Kidney capillary endothelial cell (primary cell): Measurements from ENCODE around the gene ADAT2.

ENCODE experiments used
- DNase-seq: peaks from one replicate; pipeline ENCODE4 v3.0.0-alpha.2; 2018; ENCODE audit warnings: low spot score

Gene ADAT2

DNA sequence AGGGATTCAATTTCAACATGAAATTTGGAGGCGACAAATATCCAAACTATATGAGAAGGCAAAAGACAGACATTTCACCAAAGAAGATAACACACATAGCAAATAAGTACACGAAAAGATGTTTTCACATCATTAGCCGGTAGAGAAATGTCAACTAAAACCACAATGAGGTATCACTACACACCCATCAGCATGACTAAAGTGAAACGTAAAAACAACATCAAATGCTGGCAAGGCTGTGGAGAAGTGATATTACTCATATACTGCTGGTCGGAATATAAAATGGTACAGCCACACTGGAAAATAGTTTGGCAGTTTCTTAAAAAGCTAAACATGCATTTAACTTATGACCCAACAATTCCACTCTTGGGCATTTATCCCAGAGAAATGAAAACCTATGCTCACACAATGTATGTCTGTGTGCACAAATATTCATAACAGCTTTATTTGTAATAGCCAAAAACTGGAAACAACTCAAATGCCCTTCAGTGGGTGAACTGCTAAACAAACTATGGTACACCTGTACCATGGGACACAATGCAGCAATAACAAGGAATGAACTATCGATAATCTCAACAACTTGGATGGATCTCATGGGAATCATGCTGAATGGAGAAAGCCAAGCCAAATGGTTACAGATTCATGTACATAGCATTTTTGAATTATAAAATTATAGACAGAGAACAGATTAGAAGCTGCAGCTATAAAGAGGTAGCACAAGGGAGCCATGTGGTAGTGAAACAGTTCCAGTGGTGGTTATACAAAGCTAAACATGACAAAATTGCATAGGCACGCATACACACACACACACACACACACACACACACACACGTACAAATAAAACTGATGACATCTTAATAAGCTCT lies 8.6 kb downstream of the ADAT2 start:
- no peak for DNase-seq

DNA sequence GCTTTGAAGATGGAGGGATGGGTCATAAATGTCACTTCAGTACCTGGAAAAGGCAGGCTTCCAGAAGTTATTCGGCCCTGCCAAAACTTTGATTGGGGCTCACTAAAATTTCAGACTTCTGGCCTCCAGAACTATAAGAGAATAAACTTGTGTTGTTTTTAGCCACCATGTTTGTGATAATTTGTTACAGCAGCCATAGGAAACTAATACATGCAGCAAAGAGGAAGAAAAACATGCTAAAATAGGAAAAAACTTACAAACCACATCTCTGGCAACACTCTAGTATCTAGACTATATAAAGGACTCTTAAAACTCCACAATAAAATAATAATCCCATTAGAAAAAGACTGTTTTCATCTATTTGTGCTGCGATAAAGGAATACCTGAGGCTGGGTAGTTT lies 9.5 kb downstream of the ADAT2 start:
- DNase-seq, result no peak

DNA sequence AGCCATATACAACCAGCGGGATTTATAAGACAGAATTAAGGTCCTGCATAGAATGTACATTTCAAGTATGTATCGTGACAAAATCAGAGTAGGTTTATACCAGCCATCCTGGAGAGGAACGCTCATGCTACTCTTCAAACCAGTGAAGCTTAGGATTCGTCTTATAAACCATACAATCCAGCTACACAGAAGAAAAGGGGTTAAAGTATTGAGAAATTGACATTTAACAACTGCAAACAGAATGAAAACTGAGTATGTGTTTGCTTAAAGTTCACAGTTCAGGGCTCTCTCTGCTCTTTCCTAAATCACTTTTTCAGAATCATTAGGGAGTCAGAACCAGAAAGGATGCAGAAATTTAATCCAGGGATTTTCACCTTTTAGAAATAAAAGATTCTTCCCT lies 17.9 kb downstream of the ADAT2 start:
- no peak for DNase-seq

DNA sequence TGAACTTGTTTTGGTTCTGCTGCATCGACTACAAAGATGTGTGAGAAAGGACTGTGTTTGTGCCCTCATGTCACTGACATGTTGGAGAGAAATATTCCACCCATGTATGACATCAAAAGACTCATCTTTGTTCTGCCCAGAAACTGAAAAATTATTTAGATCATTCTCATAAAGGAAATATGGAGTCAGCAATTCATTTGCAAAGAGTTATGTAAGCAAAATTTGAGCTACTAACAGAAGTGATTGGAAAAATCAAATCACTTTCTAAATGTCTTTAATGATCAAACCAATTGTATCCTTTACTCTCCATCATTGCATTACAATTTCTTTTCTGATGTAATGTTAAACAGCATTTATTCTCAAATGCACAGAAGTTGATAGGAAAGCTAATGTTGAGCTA lies 19.3 kb downstream of the ADAT2 start:
- no peak for DNase-seq

DNA sequence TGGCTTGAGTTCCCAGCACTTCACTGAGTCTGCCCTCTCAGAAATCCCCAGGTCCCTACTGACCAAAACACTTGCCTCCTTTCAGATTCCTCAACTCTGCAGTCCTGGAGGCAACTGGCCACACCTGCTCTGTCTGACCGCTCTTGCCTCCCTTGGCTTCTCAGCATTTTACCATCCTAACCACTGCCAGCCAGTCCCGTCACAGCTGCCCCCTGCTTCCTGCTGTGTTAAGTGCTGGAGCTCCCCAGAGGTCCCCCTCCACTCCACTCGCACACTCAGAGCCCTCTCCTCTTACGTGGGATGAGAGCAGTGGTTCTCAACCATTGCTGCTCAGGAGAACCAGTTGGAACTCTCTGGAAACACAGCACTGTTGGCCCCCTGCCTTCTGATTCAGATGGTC lies 20.5 kb downstream of the ADAT2 start:
- DNase-seq, result no peak

DNA sequence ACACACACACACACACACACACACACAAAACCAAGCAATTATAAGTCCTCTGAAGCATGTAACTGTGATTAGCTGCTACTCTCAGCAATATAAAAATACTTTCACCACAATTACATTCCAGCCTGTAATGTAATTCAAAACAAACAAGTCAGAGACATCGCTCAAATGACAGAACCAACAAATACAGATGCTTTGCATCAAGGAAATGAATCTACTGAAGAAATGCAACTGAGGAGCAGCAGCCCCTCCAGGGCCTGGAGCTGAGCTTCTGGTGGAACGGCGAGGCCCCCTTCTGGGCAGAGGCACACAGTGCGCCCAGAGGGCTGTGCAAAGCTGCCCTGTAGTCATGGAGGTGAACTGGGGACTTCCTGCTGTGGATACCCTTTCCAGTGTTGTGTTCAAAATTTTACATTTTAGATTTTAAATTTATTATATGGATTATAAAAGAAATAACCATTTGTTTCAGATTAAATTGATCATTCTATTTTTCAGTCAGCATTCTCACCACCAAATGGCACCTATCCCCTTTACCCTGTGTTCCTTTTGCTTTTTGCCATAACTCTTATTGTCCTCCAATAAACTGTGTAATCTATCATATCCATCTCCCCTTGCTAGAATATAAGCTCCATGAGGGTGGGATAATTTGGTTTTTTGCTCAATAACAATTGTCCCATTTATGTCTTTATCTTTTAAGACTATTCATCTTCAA lies 23.2 kb downstream of the ADAT2 start:
- DNase-seq, result peak; percentile 76

DNA sequence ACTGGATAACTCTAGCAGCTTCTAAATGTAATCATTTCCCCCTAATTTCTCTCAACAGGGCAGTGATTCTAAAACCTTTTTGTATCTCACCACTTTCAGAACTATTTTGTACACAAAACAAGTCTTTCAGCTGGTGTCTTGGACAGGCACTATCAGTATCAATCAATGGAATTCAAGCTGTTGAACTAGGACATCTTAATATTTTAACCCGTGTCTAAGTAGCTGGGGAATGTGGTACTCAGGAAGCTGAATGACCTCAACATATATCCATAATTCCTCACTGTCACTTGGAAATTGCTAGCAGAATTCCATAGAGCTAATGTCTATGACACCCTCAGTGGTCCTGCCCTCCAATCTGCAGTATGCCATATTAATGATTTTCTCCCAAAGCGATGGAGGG lies 24.5 kb downstream of the ADAT2 start:
- DNase-seq, result no peak

DNA sequence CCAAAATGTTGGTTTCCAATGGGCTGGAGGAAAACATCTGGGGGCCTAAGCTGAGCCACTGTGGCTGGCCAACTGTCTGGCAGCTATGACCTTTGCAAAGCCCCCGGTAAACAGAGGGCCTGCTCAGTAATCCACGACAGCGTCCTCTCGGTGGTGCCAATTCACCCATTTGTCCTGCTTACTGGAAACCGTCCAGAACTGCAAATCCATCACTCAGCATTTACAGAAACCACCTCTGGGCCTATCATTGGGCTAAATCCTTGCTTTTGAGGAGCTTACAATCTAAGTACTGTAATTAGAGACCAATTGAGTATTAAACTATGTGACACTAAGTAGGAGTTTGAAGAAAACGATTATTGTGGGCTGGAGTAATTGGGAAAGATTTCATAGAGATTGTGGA lies 31.0 kb downstream of the ADAT2 start:
- no peak for DNase-seq

DNA sequence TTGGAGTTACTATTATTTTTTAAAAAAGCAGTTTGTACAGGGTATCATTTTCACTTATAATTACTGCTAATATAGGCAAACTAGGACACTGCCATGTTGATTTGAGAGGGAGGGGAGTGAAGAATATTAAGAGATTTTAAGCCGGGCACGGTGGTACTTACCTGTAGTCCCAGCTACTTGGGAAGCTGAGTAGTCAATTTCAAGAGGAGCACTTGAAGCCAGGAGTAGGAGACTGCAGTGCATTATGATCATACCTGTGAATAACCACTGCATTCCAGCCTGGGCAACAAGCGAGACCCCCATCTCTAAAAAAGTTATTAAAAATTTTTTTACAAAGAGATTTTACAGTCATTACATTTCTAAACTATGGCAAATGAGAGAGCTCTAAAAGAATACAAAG lies 35.7 kb downstream of the ADAT2 start:
- DNase-seq, result no peak

DNA sequence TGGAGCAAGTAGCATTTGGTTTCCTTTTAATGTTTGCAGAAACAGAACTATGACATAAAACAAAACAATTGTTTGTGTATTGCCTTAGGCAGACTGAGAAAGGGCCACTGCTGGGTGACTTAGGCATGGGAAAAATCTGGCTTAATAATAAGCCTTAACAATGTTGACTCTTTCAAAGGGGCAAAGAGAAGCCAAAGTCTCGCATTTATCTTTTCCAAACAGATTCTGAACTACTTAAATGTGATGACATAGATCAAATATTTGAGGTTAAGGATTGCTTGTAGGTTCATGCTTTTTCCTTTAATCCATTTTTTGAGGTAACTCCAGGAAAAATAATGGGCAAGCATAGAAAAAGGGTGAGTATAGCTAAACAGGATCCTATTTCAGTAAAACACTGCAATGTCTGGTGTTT lies 39.6 kb downstream of the ADAT2 start:
- DNase-seq, result no peak

DNA sequence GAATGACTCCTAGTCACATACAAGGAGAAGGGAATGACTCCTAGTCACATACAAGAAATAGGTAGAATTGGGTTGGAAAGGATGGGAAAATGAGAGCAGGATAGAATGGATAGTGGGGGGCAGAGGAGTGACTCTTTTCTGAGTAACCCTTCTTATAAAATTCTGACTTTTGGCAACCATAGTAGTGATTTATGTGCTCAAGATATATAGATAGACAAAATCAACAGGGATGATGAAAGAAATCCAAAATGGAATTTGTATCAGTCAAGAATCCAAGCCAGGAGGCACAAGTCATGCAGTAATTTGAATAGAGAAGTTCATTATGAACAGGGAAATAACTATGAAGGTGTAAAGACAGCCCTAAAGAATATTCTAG lies 41.7 kb downstream of the ADAT2 start:
- no peak for DNase-seq

DNA sequence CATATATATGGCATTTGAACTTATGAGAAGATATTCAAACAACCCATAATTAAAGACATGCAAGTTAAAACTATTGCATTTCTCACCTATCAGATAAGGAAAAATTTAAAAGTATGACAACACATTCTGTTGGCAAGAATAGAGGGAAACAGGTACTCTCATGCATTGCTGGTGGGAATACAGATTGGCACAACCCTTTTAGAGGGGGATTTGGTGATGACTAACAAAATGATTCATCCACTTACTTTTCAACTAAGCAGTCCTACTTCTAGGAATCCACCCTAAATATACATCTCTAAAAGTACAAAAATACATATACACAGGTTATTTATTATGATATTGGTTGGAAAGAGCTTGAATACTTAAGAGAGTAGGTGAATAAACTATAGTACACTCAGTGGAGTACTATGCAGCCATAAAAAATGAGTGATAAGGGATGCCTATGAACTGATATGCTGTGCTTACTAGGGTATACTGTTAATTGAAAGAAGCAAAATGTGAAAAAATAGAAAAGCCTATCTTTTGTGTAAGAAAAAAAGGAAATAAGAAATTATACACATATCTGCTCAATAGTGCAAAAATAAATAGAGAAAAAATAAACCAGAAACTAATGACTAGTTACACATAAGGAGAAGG lies 42.2 kb downstream of the ADAT2 start:
- DNase-seq, result no peak

DNA sequence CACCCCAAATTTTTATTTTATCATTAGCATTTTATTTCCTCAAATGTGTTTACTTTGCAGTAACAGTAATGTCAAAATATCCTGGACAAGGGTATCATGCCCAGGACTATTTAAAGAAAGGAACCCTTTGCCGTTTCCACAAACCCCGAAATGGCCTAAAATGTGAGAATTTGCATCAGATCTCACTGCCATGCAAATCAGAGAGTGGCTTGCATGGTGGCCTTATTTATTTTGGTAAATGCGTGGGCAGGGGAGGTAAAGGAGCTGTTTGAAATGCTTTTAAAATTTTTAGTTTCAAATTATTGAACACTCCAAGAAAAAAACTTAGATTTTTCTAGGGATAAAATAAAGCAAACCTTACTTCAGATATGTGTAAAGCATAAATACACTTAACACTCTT lies 43.8 kb downstream of the ADAT2 start:
- DNase-seq, result no peak

DNA sequence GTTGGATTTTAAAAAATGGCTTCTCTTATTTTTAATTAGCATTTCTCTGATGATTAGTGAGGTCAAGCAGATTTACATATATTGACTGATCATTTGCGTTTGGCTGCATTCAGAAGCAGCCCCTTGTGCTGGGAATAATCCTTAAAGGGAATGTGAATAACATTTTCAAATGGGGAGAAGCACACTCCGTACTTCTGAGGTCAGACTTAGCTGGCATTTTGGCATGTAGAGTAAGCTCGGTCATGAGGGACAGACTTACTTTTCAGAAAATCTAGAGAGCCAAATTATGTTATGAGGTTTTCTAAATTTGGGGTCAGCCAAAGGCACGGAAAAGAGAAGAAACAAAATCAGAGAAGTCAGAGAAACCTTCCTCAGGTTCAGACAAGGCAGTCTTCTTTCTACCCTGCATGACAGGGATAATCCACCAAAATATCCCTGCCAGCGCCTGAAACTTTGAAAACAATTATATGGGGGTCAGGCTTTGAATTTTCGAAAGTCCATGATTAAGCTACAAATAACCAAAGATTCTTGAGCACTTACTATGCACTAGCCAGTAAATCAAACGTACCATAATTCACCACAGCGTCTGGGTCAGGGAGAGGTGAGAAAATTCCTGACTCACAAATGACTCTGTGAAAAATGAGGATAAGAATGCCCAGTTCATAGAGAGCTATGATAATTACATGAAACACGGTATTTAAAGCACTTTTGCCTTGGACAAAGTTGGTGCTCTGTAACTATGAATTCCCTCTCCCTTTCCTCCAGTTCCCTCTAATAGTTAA lies 44.9 kb downstream of the ADAT2 start:
- DNase-seq, result no peak

DNA sequence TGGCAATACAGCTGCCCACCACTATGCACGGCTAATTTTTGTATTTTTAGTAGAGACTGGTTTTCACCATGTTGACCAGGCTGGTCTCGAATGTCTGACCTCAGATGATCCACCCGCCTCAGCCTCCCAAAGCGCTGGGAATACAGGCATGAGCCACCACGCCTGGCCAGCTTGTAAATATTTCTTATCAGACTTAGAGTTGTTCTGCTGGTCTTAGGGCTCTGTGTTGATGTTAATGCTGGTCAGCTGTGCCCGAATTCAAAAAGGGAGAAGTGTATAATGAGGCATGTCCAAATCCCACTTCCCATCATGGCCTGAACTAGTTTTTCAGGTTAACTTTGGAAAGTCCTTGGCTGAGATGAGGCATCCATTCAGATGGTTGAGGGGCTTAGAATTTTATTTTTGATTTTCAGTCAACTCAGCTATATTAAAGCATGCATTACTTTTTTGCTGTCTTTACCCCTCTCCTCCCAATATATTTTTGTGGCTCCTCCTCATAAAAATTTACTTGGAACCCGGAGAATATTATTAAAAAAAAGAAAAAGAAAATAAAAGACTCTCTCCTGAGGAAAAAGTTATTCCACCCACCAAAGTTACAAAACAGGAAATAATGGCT lies 47.7 kb downstream of the ADAT2 start:
- DNase-seq, result no peak

DNA sequence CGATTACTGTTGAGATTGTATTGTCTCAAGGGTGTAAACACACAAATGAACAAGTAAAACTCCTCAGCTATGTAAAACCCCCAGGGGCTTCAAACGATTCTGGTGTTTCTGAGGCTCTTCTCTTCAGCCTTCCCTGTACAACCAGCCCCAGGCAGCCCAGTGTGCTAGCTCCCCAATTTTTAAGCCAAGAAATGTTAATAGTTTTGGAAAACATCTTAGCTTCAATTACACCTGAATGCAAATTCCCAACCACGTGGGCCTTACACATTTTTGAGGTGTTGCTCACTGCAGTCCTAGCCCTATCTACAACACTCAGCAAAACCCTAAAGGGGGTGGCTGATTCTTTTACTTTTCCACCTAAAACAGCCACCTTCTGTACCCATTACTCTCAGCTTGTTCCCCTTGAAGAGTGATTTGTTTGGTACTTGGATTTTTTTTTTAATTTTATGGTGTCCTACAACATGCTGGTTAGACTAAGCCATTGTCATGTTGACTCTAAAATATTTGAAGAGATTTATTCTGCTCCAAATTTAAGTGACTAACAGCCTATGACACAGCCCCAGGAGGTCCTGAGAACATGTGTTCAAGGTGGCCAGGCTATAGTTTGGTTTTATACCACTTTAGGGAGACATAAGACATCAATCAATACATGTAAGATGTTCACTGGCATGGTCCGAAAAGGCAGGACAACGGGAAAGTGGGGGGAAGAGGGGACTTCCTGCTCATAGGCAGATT lies 48.7 kb downstream of the ADAT2 start:
- DNase-seq, result no peak

DNA sequence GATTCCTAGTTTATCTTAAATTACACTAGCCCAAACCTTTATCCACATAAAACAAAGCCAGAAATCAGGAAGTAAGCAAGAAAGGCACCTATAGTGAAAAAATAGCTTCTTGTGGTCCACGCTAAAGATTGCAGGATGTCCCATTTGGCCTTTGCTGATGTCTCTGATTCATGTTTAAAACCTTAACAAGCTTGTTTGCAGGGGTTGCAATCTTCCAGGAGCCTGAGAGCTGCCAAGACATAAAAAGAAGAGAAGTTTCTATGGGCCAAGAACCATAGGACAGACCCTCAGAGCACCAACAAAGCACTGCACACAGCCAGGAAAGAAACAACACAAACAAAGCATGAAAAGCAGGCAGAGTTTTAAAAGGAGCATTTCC lies 49.4 kb downstream of the ADAT2 start:
- DNase-seq, result no peak

DNA sequence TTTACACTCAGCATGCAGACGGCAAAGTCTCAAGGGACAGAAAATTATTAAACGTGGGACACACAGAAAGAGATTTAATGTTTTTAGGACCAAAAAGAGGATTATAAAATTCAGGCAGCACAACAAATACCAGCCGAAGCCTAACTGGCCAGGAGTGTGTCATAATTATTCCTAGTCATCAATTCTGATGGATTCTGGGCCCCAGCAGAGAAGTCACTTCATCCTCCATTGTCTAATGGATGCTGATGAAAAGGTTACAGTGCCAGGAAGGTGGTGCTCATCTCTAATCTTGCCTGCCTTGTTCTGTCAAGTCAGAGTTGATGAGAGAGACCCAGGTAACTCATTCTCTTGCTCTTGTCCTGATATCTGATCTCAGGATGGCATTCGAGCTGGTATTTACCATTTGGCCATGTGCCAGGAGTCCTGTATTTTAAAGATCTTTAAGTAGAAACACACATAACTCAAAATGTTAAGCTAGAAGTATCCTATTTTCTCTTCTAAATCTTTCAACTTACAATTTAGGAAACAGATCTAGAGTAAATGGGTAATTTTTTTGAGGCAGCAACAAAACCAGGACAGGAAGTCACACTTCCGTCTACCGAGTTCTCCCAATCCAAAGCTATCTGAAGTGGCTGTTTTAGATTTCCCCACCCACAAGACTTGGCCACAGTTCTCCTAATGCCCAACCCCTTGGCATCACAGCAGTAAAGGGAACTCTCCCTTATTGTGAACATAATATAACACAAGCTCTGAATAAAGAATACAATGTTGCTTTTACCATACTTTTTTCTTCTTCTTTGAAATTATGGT lies 50.0 kb downstream of the ADAT2 start:
- peak; percentile 3 for DNase-seq

DNA sequence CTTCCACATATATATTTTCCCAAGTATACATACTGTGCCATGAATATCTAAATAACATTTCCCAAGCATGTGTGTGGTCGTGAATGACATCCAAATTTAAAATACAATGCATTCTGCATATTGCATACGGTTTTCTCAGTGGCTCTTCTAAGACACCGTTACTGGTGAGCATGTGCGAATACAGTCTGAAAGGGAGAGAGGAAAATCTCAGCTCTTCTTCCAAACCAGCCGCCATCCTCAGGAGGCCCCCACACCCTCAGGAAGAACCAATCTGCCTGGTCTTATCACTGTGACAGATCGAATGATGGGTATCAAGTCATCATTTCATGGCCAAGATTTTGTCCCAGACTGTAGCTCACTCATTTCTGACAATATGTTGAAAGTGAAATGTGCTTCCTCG lies 50.7 kb downstream of the ADAT2 start:
- no peak for DNase-seq

DNA sequence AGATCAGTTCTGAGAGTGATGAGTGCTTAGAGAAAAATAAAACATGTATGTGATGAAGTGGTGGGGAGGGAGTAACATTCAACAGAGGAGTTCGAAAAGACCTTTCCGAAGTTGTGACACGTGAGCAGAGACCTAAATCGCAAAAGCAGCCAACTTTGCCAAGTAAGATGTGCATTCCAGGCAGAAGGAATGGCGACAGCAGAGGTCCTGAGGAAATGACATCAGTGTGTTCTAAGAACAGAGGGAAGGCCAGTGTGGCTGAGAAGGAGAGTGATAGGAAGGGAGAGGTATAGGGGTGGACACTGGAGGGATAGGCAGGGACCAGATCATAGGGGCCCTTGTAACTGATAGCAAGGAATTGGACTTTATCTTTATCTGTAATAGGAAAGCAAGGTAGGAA lies 51.3 kb downstream of the ADAT2 start:
- no peak for DNase-seq
